Tracheal epithelial cell (primary cell): ENCODE measurements around the gene GRIK1. TPM values are rescaled to one million over a fixed set of nuclear protein-coding genes. Genes with fewer than 3 reads are reported as not detected.

ENCODE experiments used
- total RNA-seq: library from RNA; depleted of rRNA; stranded (reverse); fragments of >200 nt; gene quantifications from 2 replicates; pipeline ENCODE4 v1.2.1, GENCODE V29; 2014

The GRIK1 gene
- total RNA-seq, result under 0.01 TPM in 1 of 2 replicates, not detected in the other

GRCh38 chr21:29939924-29940275, at the start of gene GRIK1:
TSS of gene GRIK1 (minus strand) at chr21:29939996.

Other genes starting within 250 kb of the GRIK1 start
- under 0.01 TPM in 1 of 2 replicates, not detected in the other for gene CLDN17, start 226.8 kb upstream of the GRIK1 start, total RNA-seq